ENCODE data around the gene HMOX2.

Gene HMOX2

DNA sequence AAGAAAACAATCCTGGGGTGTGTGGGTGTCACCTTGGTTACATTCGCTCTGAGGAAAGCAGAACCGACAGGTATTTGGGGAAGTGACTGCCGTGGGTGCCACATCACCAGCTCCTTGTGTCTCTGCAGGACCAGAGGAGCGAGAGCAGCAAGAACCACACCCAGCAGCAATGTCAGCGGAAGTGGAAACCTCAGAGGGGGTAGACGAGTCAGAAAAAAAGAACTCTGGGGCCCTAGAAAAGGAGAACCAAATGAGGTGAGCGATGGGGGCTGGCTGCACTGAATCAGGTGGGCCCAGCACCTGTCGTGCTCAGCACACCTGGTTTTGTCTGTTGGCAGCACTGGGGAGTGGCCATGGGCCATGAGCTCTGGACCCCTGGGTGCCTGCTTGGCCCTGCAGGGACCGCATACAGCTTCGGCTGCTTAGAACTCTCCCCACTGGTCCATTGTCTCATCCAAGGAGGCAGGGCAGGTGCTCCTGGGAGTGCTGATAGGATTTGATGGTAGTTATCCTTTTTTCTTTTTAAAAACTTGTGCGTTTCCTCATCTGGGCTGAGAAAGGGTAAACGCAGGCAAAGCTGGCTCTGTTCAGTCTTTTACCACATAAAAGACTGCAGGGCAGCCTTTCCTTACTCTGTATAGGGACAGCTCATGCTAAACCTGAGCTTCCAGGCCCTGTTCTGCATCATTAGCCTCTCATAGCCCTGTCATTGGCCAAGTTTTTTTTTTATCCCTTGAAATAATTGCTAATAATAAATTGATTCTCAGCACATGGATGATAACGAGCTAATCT is 29.4 kb downstream of the HMOX2 start:
- Histone ChIP-seq H3K27me3 (no peaks in the 10 kb centered on the region), H3K4me3 (ENCODE audit: low read depth in 1 of 2, low read length in 1 of 2) (peak overlapping the region; percentile 21 to 54), H3K27ac (peak overlapping the region; percentile 98), H3K36me3 (peaks cover 38% of the 10 kb centered on the region), H3K4me1 (ENCODE audit: control insufficient read depth in 1 of 2, insufficient read depth in 1 of 2, low read depth in 1 of 2, low read length in 1 of 2) (peaks cover 32 to 38% of the 10 kb centered on the region in 2 experiments), H3K9me3 (no peaks in the 10 kb centered on the region)
- TF ChIP-seq, protein P1, sequence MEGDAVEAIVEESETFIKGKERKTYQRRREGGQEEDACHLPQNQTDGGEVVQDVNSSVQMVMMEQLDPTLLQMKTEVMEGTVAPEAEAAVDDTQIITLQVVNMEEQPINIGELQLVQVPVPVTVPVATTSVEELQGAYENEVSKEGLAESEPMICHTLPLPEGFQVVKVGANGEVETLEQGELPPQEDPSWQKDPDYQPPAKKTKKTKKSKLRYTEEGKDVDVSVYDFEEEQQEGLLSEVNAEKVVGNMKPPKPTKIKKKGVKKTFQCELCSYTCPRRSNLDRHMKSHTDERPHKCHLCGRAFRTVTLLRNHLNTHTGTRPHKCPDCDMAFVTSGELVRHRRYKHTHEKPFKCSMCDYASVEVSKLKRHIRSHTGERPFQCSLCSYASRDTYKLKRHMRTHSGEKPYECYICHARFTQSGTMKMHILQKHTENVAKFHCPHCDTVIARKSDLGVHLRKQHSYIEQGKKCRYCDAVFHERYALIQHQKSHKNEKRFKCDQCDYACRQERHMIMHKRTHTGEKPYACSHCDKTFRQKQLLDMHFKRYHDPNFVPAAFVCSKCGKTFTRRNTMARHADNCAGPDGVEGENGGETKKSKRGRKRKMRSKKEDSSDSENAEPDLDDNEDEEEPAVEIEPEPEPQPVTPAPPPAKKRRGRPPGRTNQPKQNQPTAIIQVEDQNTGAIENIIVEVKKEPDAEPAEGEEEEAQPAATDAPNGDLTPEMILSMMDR (IDR thresholded peaks at IDR 0.05), result peak; percentile 34

DNA sequence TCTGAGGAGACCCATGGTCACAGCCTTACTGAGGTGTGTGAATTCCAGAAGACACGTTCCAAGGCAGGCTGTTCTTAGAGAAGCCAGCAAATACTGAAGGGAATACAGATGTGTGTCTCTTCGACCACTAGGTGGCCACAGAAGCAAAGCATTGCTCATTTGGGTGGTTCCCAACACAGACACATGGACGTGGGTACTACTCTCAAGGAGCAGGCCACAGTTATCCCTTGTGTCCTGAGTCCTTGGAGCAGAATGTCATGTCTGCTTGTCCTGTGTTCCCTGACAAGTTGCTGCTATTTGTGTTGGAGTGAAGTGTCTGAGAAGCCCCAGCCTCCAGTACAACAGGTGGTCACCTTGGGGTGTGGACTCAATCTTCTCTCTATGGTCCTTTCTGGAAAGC is 30.3 kb downstream of the HMOX2 start:
- TF ChIP-seq, protein P1 (IDR thresholded peaks at IDR 0.05), result peak; percentile 86
- peak overlapping the region; percentile 21 to 54 for H3K4me3 ChIP-seq (ENCODE audit: low read depth in 1 of 2, low read length in 1 of 2)
- peaks cover 47% of the 10 kb centered on the region for H3K36me3 ChIP-seq
- H3K27ac ChIP-seq, result peak overlapping the region; percentile 98
- no peaks in the 10 kb centered on the region for H3K27me3 ChIP-seq
- H3K4me1 ChIP-seq (ENCODE audit: control insufficient read depth in 1 of 2, insufficient read depth in 1 of 2, low read depth in 1 of 2, low read length in 1 of 2), result peaks cover 39 to 47% of the 10 kb centered on the region in 2 experiments
- H3K9me3 ChIP-seq, result no peaks in the 10 kb centered on the region

DNA sequence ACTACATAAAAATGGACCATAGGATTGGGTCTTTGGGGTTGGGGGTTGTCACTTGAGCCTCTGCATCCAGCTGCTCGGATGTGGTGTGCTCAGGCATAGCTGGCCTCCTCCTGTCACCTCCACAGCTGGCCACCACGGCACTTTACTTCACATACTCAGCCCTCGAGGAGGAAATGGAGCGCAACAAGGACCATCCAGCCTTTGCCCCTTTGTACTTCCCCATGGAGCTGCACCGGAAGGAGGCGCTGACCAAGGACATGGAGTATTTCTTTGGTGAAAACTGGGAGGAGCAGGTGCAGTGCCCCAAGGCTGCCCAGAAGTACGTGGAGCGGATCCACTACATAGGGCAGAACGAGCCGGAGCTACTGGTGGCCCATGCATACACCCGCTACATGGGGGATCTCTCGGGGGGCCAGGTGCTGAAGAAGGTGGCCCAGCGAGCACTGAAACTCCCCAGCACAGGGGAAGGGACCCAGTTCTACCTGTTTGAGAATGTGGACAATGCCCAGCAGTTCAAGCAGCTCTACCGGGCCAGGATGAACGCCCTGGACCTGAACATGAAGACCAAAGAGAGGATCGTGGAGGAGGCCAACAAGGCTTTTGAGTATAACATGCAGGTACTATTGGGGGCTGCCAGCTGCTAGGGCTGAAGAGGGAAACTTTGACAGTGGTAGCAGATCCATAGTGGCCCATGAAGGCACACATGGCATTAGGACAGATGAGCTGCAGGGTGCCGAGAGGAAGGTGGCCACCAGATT is 31.6 kb downstream of the HMOX2 start:
- TF ChIP-seq, protein P1 (IDR thresholded peaks at IDR 0.05), result no peak
- Histone ChIP-seq H3K9me3 (no peaks in the 10 kb centered on the region), H3K27me3 (no peaks in the 10 kb centered on the region), H3K4me3 (ENCODE audit: low read depth in 1 of 2, low read length in 1 of 2) (no peak overlapping the region), H3K27ac (no peak overlapping the region), H3K36me3 (peaks cover 61% of the 10 kb centered on the region), H3K4me1 (ENCODE audit: control insufficient read depth in 1 of 2, insufficient read depth in 1 of 2, low read depth in 1 of 2, low read length in 1 of 2) (peaks cover 40 to 48% of the 10 kb centered on the region in 2 experiments)

DNA sequence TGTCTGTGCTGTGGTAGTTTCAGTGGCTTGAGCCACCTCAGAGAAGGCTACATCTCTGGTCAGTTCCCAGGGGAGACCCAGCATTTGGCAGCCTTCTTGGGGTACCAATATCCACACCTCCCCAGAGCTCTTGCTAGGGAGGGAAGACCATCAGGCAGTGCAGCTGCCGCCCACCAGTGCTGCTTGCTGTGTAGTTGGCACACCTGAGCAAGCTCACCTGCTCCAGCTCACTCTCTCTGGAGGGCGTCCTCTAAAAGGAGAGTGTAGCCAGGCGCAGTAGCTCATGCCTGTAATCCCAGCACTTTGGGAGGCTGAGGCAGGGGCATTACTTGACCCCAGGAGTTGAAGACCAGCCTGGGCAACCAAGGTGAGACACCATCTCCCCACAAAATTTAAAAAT is 32.6 kb downstream of the HMOX2 start:
- Histone ChIP-seq H3K4me3 (ENCODE audit: low read depth in 1 of 2, low read length in 1 of 2) (no peak overlapping the region), H3K36me3 (peaks cover 71% of the 10 kb centered on the region), H3K27me3 (no peaks in the 10 kb centered on the region), H3K27ac (no peak overlapping the region), H3K4me1 (ENCODE audit: control insufficient read depth in 1 of 2, insufficient read depth in 1 of 2, low read depth in 1 of 2, low read length in 1 of 2) (peaks cover 37 to 39% of the 10 kb centered on the region in 2 experiments), H3K9me3 (no peaks in the 10 kb centered on the region)
- TF ChIP-seq, protein P1 (IDR thresholded peaks at IDR 0.05), result no peak

DNA sequence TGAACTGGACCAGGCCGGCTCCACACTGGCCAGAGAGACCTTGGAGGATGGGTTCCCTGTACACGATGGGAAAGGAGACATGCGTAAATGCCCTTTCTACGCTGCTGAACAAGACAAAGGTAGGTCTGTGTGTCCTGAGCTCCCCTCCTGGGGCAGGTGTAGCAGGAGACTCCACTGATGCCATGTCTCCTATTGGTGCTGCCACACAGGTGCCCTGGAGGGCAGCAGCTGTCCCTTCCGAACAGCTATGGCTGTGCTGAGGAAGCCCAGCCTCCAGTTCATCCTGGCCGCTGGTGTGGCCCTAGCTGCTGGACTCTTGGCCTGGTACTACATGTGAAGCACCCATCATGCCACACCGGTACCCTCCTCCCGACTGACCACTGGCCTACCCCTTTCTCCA is 33.2 kb downstream of the HMOX2 start:
- peaks cover 31 to 39% of the 10 kb centered on the region in 2 experiments for H3K4me1 ChIP-seq (ENCODE audit: control insufficient read depth in 1 of 2, insufficient read depth in 1 of 2, low read depth in 1 of 2, low read length in 1 of 2)
- H3K4me3 ChIP-seq (ENCODE audit: low read depth in 1 of 2, low read length in 1 of 2), result no peak overlapping the region
- TF ChIP-seq, protein P1 (IDR thresholded peaks at IDR 0.05), result no peak
- peaks cover 77% of the 10 kb centered on the region for H3K36me3 ChIP-seq
- no peak overlapping the region for H3K27ac ChIP-seq
- H3K27me3 ChIP-seq, result no peaks in the 10 kb centered on the region
- no peaks in the 10 kb centered on the region for H3K9me3 ChIP-seq

Data from neutrophil (primary cell).